GM21367 (cell line): ENCODE measurements around the gene TERT.

ENCODE experiments used
- ATAC-seq: cut with Tn5 transposase; IDR thresholded peaks from one replicate; pipeline ENCODE4 v1.9.1; 2021; ENCODE audit not compliant: unreplicated experiment

The TERT gene

GRCh38 chr5:1265026-1265425, 29.8 kb downstream of the TERT start:
- no peak for ATAC-seq

DNA sequence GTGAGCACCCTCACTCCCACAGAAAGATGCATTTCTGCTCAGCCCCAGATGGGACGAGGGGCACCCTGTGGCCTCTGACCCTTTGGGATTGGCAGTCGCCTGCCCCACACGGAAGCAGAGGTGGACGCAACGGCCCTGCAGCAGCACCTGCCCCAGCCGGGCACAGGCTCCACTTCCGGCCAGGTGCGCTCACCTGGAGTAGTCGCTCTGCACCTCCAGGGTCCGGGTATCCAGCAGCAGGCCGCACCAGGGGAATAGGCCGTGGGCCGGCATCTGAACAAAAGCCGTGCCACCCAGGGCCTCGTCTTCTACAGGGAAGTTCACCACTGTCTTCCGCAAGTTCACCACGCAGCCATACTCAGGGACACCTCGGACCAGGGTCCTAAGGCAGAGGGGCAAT, 30.7 kb downstream of the TERT start:
- ATAC-seq, result no peak

- ATAC-seq, result no peak
Observed at GRCh38 chr5:1262381-1262780, 32.5 kb downstream of the TERT start.

GRCh38 chr5:1261643-1262042, 33.2 kb downstream of the TERT start:
- ATAC-seq, result no peak

GRCh38 chr5:1259806-1260480, 34.9 kb downstream of the TERT start:
- ATAC-seq, result no peak

DNA sequence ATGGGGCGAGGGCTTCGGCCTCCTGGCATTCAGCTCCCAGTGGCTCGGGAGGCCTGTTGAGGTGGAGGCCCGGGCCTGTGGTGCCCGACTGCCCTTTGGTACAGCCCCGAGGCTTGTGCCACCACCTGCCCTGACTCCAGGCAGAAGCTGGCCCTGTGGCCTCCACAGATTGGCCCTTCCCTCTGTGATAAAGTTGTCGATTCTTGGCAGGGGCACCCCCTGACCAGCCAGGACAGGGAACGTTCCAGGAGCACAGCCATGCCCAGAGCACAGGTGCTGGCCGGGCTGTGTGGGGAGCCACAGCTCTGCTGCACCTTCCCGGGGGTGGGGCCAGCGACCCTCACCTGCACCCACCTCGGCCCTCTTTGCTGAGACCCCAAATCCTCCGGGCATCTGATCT, 37.0 kb downstream of the TERT start:
- no peak for ATAC-seq

DNA sequence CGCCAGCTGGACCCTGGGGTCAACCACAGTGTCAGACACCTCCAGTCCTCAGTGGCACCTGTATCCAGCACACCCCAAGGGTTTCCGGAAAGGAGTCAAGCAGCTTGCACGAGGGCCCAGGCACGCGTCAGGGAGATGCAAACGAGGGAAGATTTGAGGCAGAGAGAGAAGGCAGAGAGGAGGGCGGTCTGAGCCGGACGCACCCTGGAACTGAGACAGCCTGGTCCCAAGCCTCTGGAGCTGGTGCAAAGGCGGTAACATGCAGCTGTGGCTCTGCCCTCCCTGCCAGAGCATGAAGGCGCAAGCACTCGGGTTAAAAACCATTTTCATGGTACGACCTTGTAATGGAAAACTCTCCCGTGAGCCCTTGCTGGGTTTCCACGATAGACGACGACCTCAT, 37.5 kb downstream of the TERT start:
- ATAC-seq, result no peak

DNA sequence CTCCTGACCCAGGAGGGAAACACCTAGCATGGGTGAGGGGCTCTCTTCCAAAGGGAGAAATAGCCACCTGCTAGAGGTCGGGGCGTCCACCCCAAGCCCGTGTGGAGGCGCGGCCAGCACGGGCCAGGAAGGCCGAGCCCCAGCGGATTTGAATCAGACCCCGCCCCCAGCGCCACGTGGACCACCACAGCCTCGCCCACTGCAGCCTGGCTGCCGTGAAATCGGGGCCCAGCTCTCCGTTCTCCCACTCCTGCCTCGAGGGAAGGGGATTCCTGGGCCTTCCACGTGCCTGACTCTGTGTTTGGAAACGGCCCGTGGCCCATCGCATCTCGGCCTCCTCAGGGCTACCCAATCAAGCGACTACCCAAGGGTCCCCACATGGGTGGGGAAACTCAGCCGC, 38.1 kb downstream of the TERT start:
- ATAC-seq, result no peak

GRCh38 chr5:1255081-1255561, 39.7 kb downstream of the TERT start:
- ATAC-seq, result no peak

- no peak for ATAC-seq
Observed at GRCh38 chr5:1254196-1254595, 40.7 kb downstream of the TERT start.

GRCh38 chr5:1253456-1254105, 41.3 kb downstream of the TERT start:
- no peak for ATAC-seq

DNA sequence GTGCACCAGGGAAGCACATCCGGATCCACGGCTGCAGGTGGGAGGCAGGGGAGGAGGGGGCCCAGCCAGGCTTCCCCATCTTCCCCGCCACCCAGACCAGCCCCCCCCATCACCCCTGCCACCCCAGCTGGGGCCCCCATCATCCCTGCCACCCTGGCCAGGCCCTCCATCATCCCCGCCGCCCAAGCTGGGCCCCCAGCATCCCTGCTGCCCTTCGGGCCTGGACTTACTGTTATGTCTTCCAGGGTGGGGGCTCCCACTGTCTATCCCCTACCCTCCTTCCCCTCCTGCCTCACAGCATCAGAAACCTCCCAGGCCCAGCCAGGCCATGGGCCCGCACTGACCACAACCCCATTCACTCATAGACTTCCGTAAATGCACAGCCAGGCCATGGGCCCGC, 42.2 kb downstream of the TERT start:
- ATAC-seq, result no peak

DNA sequence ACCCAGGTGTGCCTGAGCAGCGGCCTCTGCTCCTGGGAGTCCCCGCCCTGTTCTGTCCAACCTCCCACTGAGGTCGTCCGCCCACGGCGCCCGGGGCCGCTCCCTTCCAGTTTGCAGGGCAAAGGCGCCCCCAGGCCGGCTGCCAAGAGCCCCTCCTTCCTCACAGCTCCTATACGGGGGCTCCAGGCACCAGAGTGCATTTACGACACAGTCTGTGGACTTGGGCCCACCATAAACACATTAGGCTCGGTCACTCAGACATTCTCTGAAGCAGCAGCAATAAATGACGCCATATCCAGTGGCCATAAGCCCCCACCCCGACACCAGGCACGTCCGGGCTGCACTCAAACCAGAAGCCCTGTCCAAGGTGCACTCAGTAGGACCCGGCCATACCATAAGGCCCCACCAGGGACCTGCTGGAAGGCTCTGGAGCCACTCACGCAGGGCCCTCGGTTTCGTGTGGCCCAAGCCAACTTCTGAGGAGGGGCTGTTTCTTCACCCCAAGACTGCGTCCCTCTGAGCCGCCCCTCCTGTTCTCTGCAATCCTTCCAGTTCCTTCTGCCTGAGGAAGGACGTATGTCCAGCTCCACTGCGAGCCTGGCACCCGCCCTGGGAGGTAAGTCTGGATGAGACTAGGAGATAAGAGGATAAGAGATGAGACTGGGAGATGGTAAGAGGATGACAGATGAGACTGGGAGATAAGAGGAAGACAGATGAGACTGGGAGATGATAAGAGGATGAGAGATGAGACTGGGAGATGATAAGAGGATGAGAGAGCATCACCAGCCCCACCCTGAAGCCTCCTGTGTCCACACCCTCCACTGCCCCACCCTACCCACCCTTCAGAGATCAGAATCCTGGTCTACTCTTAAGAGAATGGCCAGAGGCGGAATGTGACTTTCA, 42.9 kb downstream of the TERT start:
- ATAC-seq, result no peak

GRCh38 chr5:1249366-1250280, 45.2 kb downstream of the TERT start:
- ATAC-seq, result no peak

- ATAC-seq, result no peak
Observed at GRCh38 chr5:1247811-1248210, 47.1 kb downstream of the TERT start.

- no peak for ATAC-seq
Observed at GRCh38 chr5:1246711-1247431, 48.0 kb downstream of the TERT start.

DNA sequence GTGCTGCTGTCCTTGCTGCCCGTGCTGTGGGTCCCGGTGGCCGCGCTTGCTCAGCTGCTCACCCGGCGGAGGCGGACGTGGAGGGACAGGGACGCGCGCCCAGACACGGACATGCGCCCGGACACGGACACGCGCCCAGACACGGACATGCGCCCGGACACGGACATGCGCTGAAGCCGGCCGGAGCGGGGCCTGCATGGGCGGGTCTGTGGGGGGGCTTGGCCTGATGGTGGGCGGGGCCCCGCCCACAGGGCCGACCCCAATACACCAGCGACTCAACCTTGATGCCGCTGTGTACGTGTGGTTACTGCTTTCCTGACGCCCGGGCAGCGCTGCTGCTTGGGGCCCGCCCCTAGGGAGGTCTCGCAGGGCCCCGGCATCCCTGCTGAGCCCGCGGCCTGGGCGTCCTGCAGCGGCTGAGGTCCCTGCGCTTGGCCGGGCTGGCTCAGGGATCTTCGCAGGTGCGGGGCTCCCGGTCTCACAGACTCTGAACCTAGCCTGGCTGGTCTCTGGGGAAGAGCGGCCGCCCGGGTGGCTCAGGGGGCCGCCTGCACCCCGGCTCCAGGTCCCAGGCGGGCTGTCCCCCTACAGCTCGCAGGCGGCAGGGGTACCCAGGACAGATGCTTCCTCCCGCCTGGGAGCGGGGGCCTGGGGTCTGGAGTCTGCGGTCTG, 48.8 kb downstream of the TERT start:
- no peak for ATAC-seq

DNA sequence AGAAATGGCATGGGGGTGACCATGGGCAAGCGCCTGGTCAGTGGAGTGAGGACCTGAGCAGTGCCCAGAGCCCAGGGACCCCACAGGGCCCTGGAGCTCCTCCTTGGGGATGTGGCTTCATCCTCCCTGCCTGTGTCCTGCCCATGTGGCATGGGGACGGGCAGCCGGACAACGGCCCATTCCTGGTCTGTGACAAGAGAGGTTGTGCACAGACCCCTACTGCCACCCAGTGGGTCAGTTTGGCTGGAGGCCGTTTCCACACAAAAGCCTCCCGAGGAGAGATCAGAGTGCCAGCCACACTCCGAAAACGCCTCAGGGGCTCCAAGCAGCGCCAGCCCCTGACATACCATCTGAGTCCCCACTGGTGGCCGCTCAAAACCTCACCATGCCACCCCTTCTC, 49.9 kb downstream of the TERT start:
- no peak for ATAC-seq

DNA sequence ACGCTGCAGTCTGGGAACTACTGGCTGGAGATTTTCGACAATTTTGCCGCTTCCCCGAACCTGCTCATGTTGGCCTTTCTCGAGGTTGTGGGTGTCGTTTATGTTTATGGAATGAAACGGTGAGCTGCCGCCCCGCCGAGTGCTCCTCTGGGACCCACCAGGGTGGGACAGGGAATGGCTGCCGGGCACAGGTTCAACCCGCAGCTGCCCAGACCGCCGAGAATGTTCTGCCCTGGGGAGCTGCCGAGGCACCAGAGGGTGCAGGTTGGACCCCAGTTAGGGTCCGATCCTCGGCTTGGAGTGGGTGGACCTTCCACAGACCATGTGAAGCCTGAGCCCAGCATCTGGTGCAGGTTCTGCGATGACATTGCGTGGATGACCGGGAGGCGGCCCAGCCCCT, 50.6 kb downstream of the TERT start:
- no peak for ATAC-seq
